H9 (cell line): ENCODE measurements around the gene ADSS1. TPM values are rescaled to one million over a fixed set of nuclear protein-coding genes. Genes with fewer than 3 reads are reported as not detected.

ENCODE experiments used
- DNase-seq: peaks from one replicate; pipeline ENCODE4 v3.0.0-alpha.2; 2017
- H2AFZ ChIP-seq: one replicate; pipeline ENCODE4 v1.6.1; 2013; ENCODE audit warnings: mild to moderate bottlenecking, low read length, control low read depth, moderate library complexity
- H2AK5ac ChIP-seq: 2 replicates; pipeline ENCODE4 v1.6.1; 2013; ENCODE audit warnings: low read length, control low read depth, mixed read lengths; ENCODE audit not compliant: insufficient read length
- H2BK120ac ChIP-seq: one replicate; pipeline ENCODE4 v1.6.1; 2013; ENCODE audit warnings: low read depth, mild to moderate bottlenecking, low read length, control low read depth, inconsistent platforms; ENCODE audit not compliant: poor library complexity, severe bottlenecking
- H2BK12ac ChIP-seq: 2 replicates; pipeline ENCODE4 v1.6.1; 2013; ENCODE audit warnings: low read length, control low read depth, mixed read lengths, low read depth; ENCODE audit not compliant: insufficient read length
- H2BK15ac ChIP-seq: 2 replicates; pipeline ENCODE4 v1.6.1; 2013; ENCODE audit warnings: low read depth, low read length, control low read depth
- H2BK20ac ChIP-seq: one replicate; pipeline ENCODE4 v1.6.1; 2013; ENCODE audit warnings: low read depth, mild to moderate bottlenecking, low read length, control low read depth, inconsistent platforms; ENCODE audit not compliant: poor library complexity, severe bottlenecking
- H2BK5ac ChIP-seq: 2 replicates; pipeline ENCODE4 v1.6.1; 2013; ENCODE audit warnings: low read length, control low read depth, mixed read lengths; ENCODE audit not compliant: insufficient read length
- H3K14ac ChIP-seq: 2 replicates; pipeline ENCODE4 v1.6.1; 2013; ENCODE audit warnings: low read length, control low read depth; ENCODE audit not compliant: insufficient read depth
- H3K18ac ChIP-seq: 2 replicates; pipeline ENCODE4 v1.6.1; 2013; ENCODE audit warnings: low read depth, mild to moderate bottlenecking, mixed read lengths, low read length, control low read depth; ENCODE audit not compliant: insufficient read length
- H3K23ac ChIP-seq: 2 replicates; pipeline ENCODE4 v1.6.1; 2013; ENCODE audit warnings: low read length, control low read depth, mixed read lengths, low read depth; ENCODE audit not compliant: insufficient read length
- H3K23me2 ChIP-seq: 2 replicates; pipeline ENCODE4 v1.6.1; 2013; ENCODE audit warnings: low read depth, mild to moderate bottlenecking, mixed read lengths, low read length, control low read depth; ENCODE audit not compliant: insufficient read length, poor library complexity, severe bottlenecking
- H3K27ac ChIP-seq: 2 replicates; pipeline ENCODE4 v1.5.1; 2013; ENCODE audit warnings: low read length, control low read depth, mixed read lengths, low read depth; ENCODE audit not compliant: insufficient read length
- H3K27me3 ChIP-seq: 2 replicates; pipeline ENCODE4 v1.6.1; 2013; ENCODE audit warnings: low read length, control low read depth, inconsistent platforms; ENCODE audit not compliant: insufficient read depth
- H3K4ac ChIP-seq: 2 replicates; pipeline ENCODE4 v1.6.1; 2013; ENCODE audit warnings: low read depth, mild to moderate bottlenecking, control low read depth, inconsistent platforms, low read length, moderate library complexity
- H3K4me1 ChIP-seq: 2 replicates; pipeline ENCODE4 v1.6.1; 2013; ENCODE audit warnings: low read length, control low read depth, inconsistent platforms; ENCODE audit not compliant: insufficient read depth
- H3K4me2 ChIP-seq: 2 replicates; pipeline ENCODE4 v1.6.1; 2013; ENCODE audit warnings: low read length, control low read depth, mixed read lengths; ENCODE audit not compliant: insufficient read length, insufficient read depth
- H3K56ac ChIP-seq: 2 replicates; pipeline ENCODE4 v1.6.1; 2013; ENCODE audit warnings: low read depth, mild to moderate bottlenecking, mixed read lengths, low read length, control low read depth; ENCODE audit not compliant: insufficient read length
- H3K79me1 ChIP-seq: 2 replicates; pipeline ENCODE4 v1.6.1; 2013; ENCODE audit warnings: low read depth, mild to moderate bottlenecking, moderate library complexity, low read length, control low read depth, inconsistent platforms; ENCODE audit not compliant: insufficient read depth, poor library complexity, severe bottlenecking
- H3K79me2 ChIP-seq: 2 replicates; pipeline ENCODE4 v1.6.1; 2013; ENCODE audit warnings: low read length, control low read depth, inconsistent platforms; ENCODE audit not compliant: insufficient read depth
- H3K9ac ChIP-seq: 2 replicates; pipeline ENCODE4 v1.6.1; 2013; ENCODE audit warnings: low read length, control low read depth, mixed read lengths; ENCODE audit not compliant: insufficient read length; ENCODE audit errors: extremely low read depth
- H3K9me3 ChIP-seq: one replicate; pipeline ENCODE4 v1.6.1; 2013; ENCODE audit warnings: low read depth, low read length, inconsistent platforms; ENCODE audit not compliant: control insufficient read depth
- H3T11ph ChIP-seq: one replicate; pipeline ENCODE4 v1.6.1; 2013; ENCODE audit warnings: mild to moderate bottlenecking, low read length, control low read depth, inconsistent platforms
- H4K20me1 ChIP-seq: one replicate; pipeline ENCODE4 v1.6.1; 2013; ENCODE audit not compliant: control insufficient read depth, insufficient read length, insufficient read depth
- H4K5ac ChIP-seq: 2 replicates; pipeline ENCODE4 v1.6.1; 2013; ENCODE audit warnings: low read depth, mild to moderate bottlenecking, mixed read lengths, low read length, control low read depth; ENCODE audit not compliant: insufficient read length
- H4K8ac ChIP-seq: replicated peaks from 2 replicates; pipeline ENCODE4 v1.6.1; 2013; ENCODE audit warnings: low read length, control low read depth, mixed read lengths, low read depth; ENCODE audit not compliant: insufficient read length
- H4K91ac ChIP-seq: 2 replicates; pipeline ENCODE4 v1.6.1; 2013; ENCODE audit warnings: low read depth, mild to moderate bottlenecking, moderate library complexity, mixed read lengths, low read length, control low read depth; ENCODE audit not compliant: insufficient read length
- H3K27ac Mint-ChIP-seq, 3 experiments: 2 replicates in 2 of 3; 3 replicates in 1 of 3; pipeline ENCODE4 v1.8.0; 2020 to 2021; ENCODE audit warnings: mixed read lengths in 3 of 3, mild to moderate bottlenecking in 1 of 3, moderate library complexity in 1 of 3
- H3K27me3 Mint-ChIP-seq: 2 replicates; pipeline ENCODE4 v1.8.0; 2021; ENCODE audit warnings: low read depth, mild to moderate bottlenecking, moderate library complexity, mixed read lengths
- H3K36me3 Mint-ChIP-seq, 3 experiments: 2 replicates in 2 of 3; 3 replicates in 1 of 3; pipeline ENCODE4 v1.8.0; 2020 to 2021; ENCODE audit warnings: low read depth in 3 of 3, mixed read lengths in 3 of 3; ENCODE audit not compliant: insufficient read depth in 1 of 3
- H3K4me1 Mint-ChIP-seq, 2 experiments: 2 replicates each; pipeline ENCODE4 v1.8.0; 2020; ENCODE audit warnings: mixed read lengths in 2 of 2
- H3K4me3 Mint-ChIP-seq, 2 experiments: 2 replicates in 1 of 2; 3 replicates in 1 of 2; pipeline ENCODE4 v1.8.0; 2020 to 2021; ENCODE audit warnings: mild to moderate bottlenecking in 2 of 2, mixed read lengths in 2 of 2, moderate library complexity in 1 of 2
- H3K9me3 Mint-ChIP-seq, 2 experiments: 2 replicates in 1 of 2; 3 replicates in 1 of 2; pipeline ENCODE4 v1.8.0; 2020; ENCODE audit warnings: mild to moderate bottlenecking in 2 of 2, mixed read lengths in 2 of 2, moderate library complexity in 1 of 2
- CTCF ChIP-seq: fragments of 200-600 bp; sonication (generic); conservative IDR thresholded peaks from 3 replicates; pipeline ENCODE4 v1.8.0; 2021; ENCODE audit warnings: antibody characterized with exemption, mild to moderate bottlenecking
- WGBS: extraction: QIAGEN DNeasy Blood & Tissue Kit; methylation state at CpG from one replicate; pipeline ENCODE4 v1.1.7; 2013; ENCODE audit warnings: missing lambda C conversion rate, low lambda C conversion rate, mixed read lengths; ENCODE audit not compliant: insufficient read length; ENCODE audit errors: extremely low coverage; 5-methylcytosine and 5-hydroxymethylcytosine counted together
- total RNA-seq: library from RNA; stranded (reverse); gene quantifications from 2 replicates; pipeline ENCODE4 v1.2.1, GENCODE V29; 2021

The ADSS1 gene
- total RNA-seq, 1 experiment from 2014 or later = 8.5 TPM

GRCh38 chr14:104766256-104766862 lies 42.3 kb downstream of the ADSS1 start:
- H3K56ac ChIP-seq = no peak overlapping the region
- Mint-ChIP-seq H3K4me3 (peak overlapping the region in 1 of 2 experiments; percentile 34; a peak in 4 of 5 replicates), H3K27ac (peak overlapping the region in 1 of 3 experiments; percentile 80; a peak in 1 of 7 replicates)

More at GRCh38 chr14:104766256-104766862, 42.3 kb downstream of the ADSS1 start:
- H3K27ac ChIP-seq = no peak overlapping the region
- Mint-ChIP-seq H3K4me1 (peaks cover 17 to 21% of the 10 kb centered on the region in 2 experiments), H3K27me3 (no peaks in the 10 kb centered on the region; the same call in 1 of the 2 replicates), H3K9me3 (peaks cover 10 to 12% of the 10 kb centered on the region in 2 experiments), H3K36me3 (peaks cover 22 to 47% (median 43%) of the 10 kb centered on the region in 3 experiments)
- no peak overlapping the region for H2AK5ac ChIP-seq
- H4K20me1 ChIP-seq = no peaks in the 10 kb centered on the region
- no peak overlapping the region for H2BK5ac ChIP-seq
- no peaks in the 10 kb centered on the region for H3K27me3 ChIP-seq
- no peak overlapping the region for H4K91ac ChIP-seq
- H2BK20ac ChIP-seq = no peak overlapping the region
- no peak overlapping the region for H2AFZ ChIP-seq
- H3K14ac ChIP-seq = no peak overlapping the region
- no peak for TF ChIP-seq CTCF
- no peaks in the 10 kb centered on the region for H3K4me1 ChIP-seq
- no CpG with 5 or more reads among the region's 4 CpGs for WGBS
- H3K23me2 ChIP-seq = peaks cover 2% of the 10 kb centered on the region
- H3K9me3 ChIP-seq = no peaks in the 10 kb centered on the region
- no peak overlapping the region for H3K4ac ChIP-seq
- no peak overlapping the region for H3K18ac ChIP-seq
- no peak overlapping the region for H4K8ac ChIP-seq
- no peaks in the 10 kb centered on the region for H3K79me1 ChIP-seq
- H2BK12ac ChIP-seq = no peak overlapping the region
- no peak overlapping the region for H4K5ac ChIP-seq
- H2BK15ac ChIP-seq = no peak overlapping the region
- no peak overlapping the region for H3K23ac ChIP-seq
- no peak overlapping the region for H2BK120ac ChIP-seq
- DNase-seq = no peak
- H3T11ph ChIP-seq = no peak overlapping the region
- H3K79me2 ChIP-seq = no peaks in the 10 kb centered on the region; the same call in 1 of the 2 replicates
- no peak overlapping the region for H3K9ac ChIP-seq
- no peak overlapping the region for H3K4me2 ChIP-seq
